Ishikawa (cell line): Measurements from ENCODE around the gene BICDL1.

ENCODE experiments used
- CEBPB ChIP-seq: IDR thresholded peaks from 2 replicates; pipeline ENCODE4 v1.6.1; 2012
- CREB1 ChIP-seq: IDR thresholded peaks from 2 replicates; pipeline ENCODE4 v1.6.1; 2012; ENCODE audit warnings: low read depth
- EGR1 ChIP-seq: IDR thresholded peaks from 2 replicates; pipeline ENCODE4 v1.6.1; 2012
- EP300 ChIP-seq: IDR thresholded peaks from 2 replicates; pipeline ENCODE4 v1.6.1; 2012; ENCODE audit warnings: borderline replicate concordance
- FOXM1 ChIP-seq: IDR thresholded peaks from 2 replicates; pipeline ENCODE4 v1.6.1; 2012; ENCODE audit warnings: low read depth, borderline replicate concordance
- MAX ChIP-seq: IDR thresholded peaks from 2 replicates; pipeline ENCODE4 v1.6.1; 2012
- NFIC ChIP-seq: IDR thresholded peaks from 2 replicates; pipeline ENCODE4 v1.6.1; 2012
- RAD21 ChIP-seq: IDR thresholded peaks from 2 replicates; pipeline ENCODE4 v1.6.1; 2012; ENCODE audit warnings: low read depth
- REST ChIP-seq: IDR thresholded peaks from 2 replicates; pipeline ENCODE4 v1.6.1; 2012; ENCODE audit warnings: low read depth, mild to moderate bottlenecking
- TAF1 ChIP-seq: IDR thresholded peaks from 2 replicates; pipeline ENCODE4 v1.6.1; 2012; ENCODE audit warnings: low read depth, mild to moderate bottlenecking
- TCF12 ChIP-seq: IDR thresholded peaks from 2 replicates; pipeline ENCODE4 v1.6.1; 2012; ENCODE audit warnings: low read depth
- TEAD4 ChIP-seq: IDR thresholded peaks from 2 replicates; pipeline ENCODE4 v1.6.1; 2012
- USF1 ChIP-seq: IDR thresholded peaks from 2 replicates; pipeline ENCODE4 v1.6.1; 2012
- YY1 ChIP-seq: IDR thresholded peaks from 2 replicates; pipeline ENCODE4 v1.6.1; 2012; ENCODE audit warnings: low read depth
- ZBTB7A ChIP-seq: IDR thresholded peaks from 2 replicates; pipeline ENCODE4 v1.6.1; 2012; ENCODE audit warnings: low read depth

The BICDL1 gene

GRCh38 chr12:120138366-120138765 lies 149.3 kb downstream of the BICDL1 start:
- TF ChIP-seq USF1 = no peak
- TF ChIP-seq TEAD4 = no peak
- TF ChIP-seq ZBTB7A = no peak
- no peak for TF ChIP-seq TAF1
- TF ChIP-seq NFIC = no peak
- TF ChIP-seq MAX = no peak
- TF ChIP-seq TCF12 = no peak
- no peak for TF ChIP-seq FOXM1

- TF ChIP-seq MAX (no peak), EP300 (no peak), REST (no peak), ZBTB7A (no peak), TEAD4 (no peak), NFIC (no peak)
Observed at GRCh38 chr12:120139958-120140357, 150.9 kb downstream of the BICDL1 start.

- TF ChIP-seq CREB1 = no peak
- no peak for TF ChIP-seq EGR1
Observed at GRCh38 chr12:120140603-120141002, 151.6 kb downstream of the BICDL1 start.

- TF ChIP-seq CEBPB (no peak), RAD21 (no peak), ZBTB7A (no peak), TCF12 (no peak), EP300 (no peak), CREB1 (no peak), TAF1 (no peak), FOXM1 (no peak), MAX (no peak), YY1 (no peak), NFIC (no peak)
Observed at GRCh38 chr12:120141336-120141735, 152.3 kb downstream of the BICDL1 start.

GRCh38 chr12:120142231-120142877 lies 153.3 kb downstream of the BICDL1 start:
- no peak for TF ChIP-seq USF1
- no peak for TF ChIP-seq TEAD4
- no peak for TF ChIP-seq EGR1
- TF ChIP-seq FOXM1 = no peak
- TF ChIP-seq CEBPB = no peak
- TF ChIP-seq MAX = no peak
- TF ChIP-seq RAD21 = no peak
- TF ChIP-seq TAF1 = no peak
- no peak for TF ChIP-seq TCF12
- TF ChIP-seq ZBTB7A = no peak
- no peak for TF ChIP-seq CREB1
- TF ChIP-seq REST = no peak
